Fibroblast of skin of right quadriceps (primary cell): Measurements from ENCODE around the gene ADM5.
A peak's percentile ranks its signal among the peaks of the same experiment; 100 is the strongest.

Experiments used
- DNase-seq: peaks from one replicate; pipeline ENCODE4 v3.0.0-alpha.2; 2013

Gene ADM5

GRCh38 chr19:49680421-49681351, 8.7 kb upstream of the ADM5 start:
- peak; percentile 78 for DNase-seq

- no peak for DNase-seq
Measured at GRCh38 chr19:49681830-49682229, 7.6 kb upstream of the ADM5 start.

- DNase-seq: no peak
Measured at GRCh38 chr19:49682274-49682673, 7.1 kb upstream of the ADM5 start.

- no peak for DNase-seq
Measured at GRCh38 chr19:49683814-49684250, 5.6 kb upstream of the ADM5 start.

- no peak for DNase-seq
Measured at GRCh38 chr19:49684251-49684982, 5.0 kb upstream of the ADM5 start.

- DNase-seq: no peak
Measured at GRCh38 chr19:49684983-49685553, 4.3 kb upstream of the ADM5 start.

- no peak for DNase-seq
Measured at GRCh38 chr19:49685845-49686332, 3.5 kb upstream of the ADM5 start.

GRCh38 chr19:49686503-49687088, 2.8 kb upstream of the ADM5 start:
- no peak for DNase-seq

- no peak for DNase-seq
Measured at GRCh38 chr19:49687150-49687549, 2.2 kb upstream of the ADM5 start.

GRCh38 chr19:49687566-49688316, 1.7 kb upstream of the ADM5 start:
- DNase-seq: peak; percentile 45

- no peak for DNase-seq
Measured at GRCh38 chr19:49688531-49689132, 762 bp upstream of the ADM5 start.

- DNase-seq: no peak
Measured at GRCh38 chr19:49690079-49690655, 773 bp downstream of the ADM5 start.

GRCh38 chr19:49690656-49691242, 1.4 kb downstream of the ADM5 start, which contains the start of gene CPT1C:
CPT1C (plus strand) TSS chr19:49691116; CDS start chr19:49692253, 1,137 bp downstream.
- peak; percentile 83 for DNase-seq

- DNase-seq: peak; percentile 83
Measured at GRCh38 chr19:49691243-49692146, 2.1 kb downstream of the ADM5 start.

GRCh38 chr19:49692147-49692506, 2.7 kb downstream of the ADM5 start:
- DNase-seq: no peak

GRCh38 chr19:49696115-49696514, 6.7 kb downstream of the ADM5 start:
- DNase-seq: no peak

GRCh38 chr19:49696865-49697264, 7.5 kb downstream of the ADM5 start:
- DNase-seq: no peak

- no peak for DNase-seq
Measured at GRCh38 chr19:49699364-49699763, 10.0 kb downstream of the ADM5 start.

GRCh38 chr19:49700563-49700962, 11.2 kb downstream of the ADM5 start:
- no peak for DNase-seq

GRCh38 chr19:49701271-49701786, 11.9 kb downstream of the ADM5 start:
- DNase-seq: no peak
